HG03064 (cell line): ENCODE results near the gene KLK6.

Experiments used
- ATAC-seq: cut with Tn5 transposase; IDR thresholded peaks from one replicate; pipeline ENCODE4 v1.9.1; 2021; ENCODE audit warnings: low read depth; ENCODE audit not compliant: unreplicated experiment

Gene KLK6

DNA sequence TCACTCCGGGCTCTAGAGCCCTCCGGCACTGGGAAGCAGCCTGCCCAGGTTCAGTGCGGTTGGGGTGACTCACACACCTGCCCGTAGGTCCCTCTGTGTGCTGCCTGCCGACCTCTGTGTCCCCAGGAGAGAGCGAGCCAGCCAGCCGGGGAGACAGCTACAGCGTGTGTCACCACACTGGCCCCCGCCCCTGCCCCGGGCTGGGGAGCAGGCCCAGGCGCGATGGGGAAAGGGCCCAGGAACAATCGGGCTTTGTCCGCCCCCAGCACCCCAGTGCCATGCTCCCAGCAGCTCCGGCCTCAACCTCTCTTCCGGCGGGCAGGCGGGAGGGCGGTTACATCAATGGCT, at the start of gene KLK6:
Gene KLK6 (minus strand): TSS at position 179 of the 348 bp plus-strand sequence. CDS start 1,487 bp downstream, outside the sequence.
- no peak for ATAC-seq

DNA sequence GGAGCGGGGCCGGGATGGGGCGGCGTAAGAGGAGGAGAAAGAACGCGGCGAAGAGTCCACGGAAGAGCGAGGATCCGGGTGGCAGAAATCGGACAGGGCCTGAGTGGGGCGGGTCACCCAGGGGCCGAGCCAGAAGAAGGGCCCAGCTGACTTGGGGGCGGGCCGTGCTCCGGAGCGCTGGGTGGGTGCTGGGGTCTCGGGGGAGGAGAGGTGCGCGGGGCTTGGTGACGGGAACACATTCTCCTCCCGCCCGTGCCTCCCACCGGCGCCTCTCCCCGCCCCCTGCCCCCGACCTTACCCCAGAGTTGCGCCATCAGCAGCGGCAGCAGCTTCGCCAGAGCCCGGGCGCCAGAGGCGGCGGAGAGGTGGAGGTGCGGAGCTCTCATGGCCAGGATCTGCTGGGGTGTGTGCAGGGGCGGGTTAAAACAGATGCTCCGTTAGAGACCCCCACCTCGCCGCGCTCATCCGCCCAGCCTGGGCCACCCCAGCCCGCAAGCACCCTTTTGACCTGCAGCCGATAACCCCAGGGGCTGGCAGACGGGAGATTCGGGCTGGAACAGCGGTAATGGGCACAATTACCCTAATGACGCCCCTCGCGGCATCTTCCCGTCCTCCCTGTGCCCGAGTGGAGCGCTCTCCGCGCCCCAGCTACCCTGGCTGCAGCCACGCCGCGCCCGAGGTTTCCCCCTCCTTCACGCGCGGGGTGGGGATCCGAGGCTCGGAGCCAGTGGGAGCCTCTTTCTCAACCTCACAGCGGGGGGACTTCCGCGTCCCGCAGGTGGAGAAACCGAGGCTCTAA, 49.6 kb upstream of the KLK6 start:
- no peak for ATAC-seq

DNA sequence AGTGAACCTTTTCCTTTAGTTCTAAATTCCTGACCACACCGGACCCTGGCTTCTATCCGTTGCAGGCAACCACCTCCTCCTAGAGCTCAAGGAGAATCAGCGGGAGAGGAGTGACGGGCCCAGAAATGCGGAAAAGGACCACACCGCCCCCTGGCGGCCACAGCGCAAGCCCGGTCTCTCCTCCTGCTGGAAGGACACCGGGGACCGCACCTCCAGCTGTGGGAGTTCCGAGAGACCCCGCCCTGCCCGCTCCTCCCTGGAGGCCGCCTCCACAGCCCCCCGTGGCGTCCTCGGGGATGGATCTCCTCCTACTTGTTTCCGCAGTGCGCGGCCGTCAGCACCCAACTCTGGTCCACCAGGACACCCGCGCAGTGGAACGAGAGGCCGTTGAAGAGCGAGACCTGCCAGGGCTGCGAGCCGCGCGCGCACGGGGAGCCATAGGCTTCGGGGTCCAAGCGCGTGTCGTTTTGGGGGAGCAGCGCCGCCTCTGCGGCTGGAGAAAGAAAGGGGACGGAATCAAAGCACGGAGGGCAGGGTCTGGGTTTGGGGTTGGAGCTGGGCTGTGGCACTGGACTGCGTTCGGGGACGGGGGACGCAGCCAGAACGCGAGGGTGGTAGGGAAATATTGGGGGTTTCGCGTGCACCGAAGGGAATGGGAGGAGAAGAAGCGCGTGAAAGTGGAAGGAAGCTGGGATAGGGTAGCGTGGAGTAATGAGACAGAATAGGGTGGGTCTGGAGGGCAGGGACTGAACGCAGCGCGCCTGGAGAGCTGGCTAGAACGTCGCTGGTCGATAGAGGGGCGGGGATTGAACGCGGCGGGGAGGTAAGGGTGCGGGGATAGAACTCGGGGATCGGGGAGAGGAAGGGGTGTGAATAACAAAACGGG, 47.6 kb upstream of the KLK6 start:
- no peak for ATAC-seq

DNA sequence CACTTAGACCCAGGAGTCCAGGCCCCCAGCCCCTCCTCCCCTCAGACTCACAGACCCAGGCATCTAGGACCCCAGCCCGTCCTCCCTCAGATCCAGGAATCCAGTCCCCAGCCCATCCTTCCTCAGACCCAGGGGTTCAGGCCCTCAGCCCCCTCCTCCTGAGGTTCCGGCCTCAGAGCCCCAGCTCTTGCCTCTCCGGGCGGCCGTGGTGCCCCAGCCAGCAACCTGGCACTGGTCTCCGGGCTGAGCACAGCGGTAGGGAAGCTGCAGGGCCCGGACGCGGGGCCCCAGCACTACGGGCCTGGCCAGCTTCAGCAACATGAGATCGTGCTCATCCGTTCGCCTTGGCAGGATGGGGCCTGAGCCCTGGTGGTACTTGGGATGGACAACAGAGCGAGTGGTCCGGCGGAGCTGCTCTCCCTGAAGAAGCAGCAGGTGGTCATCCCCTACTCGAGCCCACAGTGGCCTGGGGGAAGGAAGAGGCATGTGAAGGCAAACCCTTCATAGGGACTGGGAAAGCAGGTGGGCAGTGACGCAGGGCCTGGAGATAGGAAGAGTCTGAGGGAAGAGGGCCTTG, 46.4 kb upstream of the KLK6 start:
- ATAC-seq, result no peak

DNA sequence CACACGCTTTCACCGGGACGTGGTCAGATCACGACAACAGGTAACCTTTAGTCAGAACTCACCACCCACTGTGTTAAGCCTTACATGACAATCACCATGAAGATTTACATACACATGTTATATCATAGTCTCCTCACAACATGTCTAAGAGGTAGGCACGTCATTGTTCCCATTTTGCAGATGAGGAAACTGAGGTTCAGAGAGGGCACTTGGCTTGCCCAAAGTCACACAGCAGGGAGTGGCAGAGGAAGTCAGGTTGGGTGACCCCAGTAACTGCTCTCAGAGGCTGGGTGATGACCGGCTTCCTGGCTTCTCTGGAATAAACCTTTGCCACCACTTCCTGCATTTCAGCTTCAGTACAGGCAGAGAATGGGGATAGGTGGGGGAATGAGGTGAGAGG, 44.9 kb upstream of the KLK6 start:
- no peak for ATAC-seq

DNA sequence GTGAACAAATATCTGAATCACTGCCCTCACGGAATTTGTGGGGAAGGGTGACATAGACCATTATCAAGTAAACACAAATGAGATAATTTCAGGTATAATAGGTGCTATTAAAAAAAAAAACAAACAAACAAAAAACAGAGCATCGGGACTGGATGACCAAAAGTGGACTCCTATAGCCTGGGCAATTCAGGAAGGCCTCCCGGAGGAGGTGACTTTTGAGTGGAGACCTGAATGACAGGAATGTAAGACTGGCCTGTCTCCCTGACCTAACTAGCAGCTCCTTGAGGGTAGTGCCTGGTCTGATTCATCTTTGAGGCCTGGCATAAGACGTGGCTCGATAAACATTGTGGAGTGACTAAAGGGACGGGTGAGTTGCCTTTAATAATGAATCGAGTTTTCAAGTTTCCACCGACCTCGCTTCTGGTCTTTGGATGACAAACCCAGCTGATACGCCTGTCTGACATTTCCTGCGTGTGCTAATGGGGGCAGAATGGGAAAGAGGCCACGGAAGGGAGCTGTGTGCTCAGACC, 43.3 kb upstream of the KLK6 start:
- no peak for ATAC-seq

DNA sequence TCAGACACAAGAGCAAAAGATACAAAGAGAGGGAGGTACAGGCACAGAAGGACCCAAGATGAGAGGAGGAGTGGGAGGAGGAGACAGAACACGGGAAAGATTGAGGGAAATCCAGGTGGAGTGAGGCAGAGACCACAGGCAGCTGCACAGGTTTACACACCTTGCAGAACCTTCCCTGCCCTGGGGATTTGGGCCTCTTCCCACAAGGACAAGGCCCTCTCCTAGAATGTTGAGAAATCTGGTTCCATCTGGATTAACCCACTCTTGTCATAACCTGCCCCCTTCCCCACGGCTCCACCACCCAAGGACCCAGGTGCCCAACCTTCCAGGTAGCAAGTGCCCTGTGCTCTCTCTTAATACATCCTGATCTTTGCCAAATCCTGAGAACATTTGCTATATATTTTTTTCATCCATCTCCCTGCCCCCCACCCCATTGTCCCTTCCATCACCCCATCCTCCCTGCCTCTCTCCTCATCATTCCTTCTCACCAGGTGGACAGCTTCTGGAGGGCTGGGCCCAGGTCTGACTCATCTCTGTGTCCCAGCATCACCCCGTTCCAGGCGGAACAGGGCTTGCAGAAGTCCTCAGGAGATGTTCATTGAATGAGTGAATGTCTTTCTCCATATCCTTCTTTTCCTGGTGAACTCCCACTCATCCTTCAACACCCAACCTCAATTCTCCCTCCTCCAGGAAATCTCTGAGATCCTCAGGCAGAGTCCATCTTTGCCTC, 40.8 kb upstream of the KLK6 start:
- no peak for ATAC-seq

DNA sequence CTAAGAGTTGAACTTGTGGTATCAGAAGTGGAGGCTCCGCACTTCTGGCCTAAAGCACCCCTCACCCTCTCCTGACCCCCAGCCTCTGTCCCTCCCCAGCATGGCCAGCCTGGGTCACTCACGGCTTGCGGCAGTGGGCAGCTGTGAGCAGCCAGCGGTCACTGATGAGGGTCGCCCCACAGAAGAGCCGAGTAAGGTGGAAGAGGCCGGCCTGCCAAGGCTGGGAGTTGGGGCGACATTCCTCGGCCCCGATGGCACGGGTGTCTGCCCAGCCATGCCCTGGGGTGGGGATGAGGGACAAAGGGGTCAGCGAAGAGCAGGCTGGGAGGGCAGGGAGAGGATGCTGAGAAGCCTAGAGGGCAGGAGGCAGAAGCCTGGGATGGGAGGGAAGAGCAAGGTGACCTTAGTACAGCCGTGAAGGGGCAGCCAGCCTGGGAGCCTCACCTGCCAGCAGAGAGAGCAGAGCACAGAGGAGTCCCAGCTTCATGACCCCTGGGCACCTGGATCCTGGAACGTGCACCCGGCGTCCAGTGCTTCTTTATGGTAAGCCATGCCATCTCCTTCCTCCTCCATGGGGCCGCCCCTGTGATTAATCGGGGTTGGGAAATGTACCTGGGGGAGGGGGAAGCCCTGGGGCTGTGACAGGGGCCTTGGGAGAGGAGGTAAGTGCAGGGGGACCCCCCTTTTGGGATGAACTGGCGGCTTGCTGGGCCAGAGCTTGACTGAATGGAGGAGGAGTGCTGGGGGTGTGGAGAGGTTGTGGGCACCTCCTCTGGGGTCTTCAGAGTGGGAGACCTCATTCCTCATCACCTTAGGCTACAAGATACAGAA, 39.9 kb upstream of the KLK6 start:
- ATAC-seq, result no peak

DNA sequence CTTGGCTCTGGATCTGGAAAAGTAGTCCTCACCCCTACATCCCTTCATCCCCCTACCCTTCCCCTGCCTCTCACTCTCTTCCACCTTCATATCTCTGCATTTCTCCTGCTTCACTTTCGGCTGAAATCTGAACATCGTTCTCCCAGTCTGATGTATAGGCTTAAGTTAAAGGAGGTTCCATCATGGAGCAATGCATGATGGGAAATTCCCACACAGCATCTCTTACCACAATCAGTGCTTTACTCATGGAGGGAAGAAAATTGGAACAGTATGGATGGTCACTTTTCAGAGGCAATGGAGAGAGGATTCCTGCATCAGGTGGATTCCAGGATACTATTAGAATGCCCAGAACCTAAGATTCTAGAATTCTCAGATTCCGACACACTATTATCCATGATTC, 38.1 kb upstream of the KLK6 start:
- ATAC-seq, result no peak

DNA sequence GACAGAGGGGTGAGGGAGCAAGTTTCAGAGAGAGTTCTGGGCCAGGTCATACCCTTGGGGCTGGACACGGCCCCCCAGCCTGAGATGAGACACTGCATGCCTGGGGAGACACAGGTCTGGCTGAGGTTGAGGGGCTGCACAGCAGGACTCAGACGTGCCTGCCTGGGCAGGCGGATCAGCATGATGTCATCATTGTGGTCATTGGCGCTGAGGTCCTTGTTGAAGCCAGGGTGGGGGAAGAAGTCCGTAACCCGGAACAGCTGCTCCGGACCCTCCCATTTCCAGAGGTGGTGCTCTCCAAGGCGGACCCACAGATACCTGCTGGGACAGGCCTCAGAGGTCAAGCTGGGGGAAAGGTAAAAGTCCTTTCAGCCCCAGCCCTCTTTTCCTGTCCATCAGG, 37.0 kb upstream of the KLK6 start:
- no peak for ATAC-seq

DNA sequence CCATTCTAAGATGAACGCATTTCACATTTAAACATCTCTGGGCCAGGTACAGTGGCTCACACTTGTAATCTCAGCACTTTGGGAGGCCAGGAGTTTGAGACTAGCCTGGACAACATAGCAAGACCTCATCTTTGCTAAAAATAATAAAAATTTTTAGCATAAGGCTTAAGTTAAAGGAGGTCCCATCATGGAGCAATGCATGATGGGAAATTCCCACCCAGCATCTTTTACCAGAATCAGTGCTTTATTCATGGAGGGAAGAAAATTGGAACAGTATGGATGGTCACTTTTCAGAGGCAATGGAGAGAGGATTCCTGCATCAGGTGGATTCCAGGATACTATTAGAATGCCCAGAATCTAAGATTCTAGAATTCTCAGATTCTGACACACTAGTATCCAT, 35.9 kb upstream of the KLK6 start:
- no peak for ATAC-seq

DNA sequence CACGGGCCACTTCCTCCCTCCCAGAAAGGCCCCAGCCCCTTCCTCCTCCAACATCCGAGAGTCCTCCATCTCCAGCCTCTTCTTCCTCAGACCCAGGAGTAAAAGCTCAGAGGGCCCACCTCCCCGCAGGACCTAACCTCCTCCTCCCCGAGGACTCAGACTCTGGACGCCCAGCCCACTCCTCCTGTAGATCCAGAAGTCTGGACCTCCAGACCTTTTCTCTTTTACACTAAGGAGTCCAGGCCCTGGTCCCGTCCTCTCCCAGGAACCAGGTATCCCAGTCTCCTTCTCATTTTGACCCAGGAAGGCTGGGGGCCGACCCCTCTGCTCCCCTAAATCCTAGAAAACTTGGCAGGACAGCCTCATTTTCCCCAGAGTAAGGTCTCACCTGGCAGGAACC, 33.9 kb upstream of the KLK6 start:
- no peak for ATAC-seq

DNA sequence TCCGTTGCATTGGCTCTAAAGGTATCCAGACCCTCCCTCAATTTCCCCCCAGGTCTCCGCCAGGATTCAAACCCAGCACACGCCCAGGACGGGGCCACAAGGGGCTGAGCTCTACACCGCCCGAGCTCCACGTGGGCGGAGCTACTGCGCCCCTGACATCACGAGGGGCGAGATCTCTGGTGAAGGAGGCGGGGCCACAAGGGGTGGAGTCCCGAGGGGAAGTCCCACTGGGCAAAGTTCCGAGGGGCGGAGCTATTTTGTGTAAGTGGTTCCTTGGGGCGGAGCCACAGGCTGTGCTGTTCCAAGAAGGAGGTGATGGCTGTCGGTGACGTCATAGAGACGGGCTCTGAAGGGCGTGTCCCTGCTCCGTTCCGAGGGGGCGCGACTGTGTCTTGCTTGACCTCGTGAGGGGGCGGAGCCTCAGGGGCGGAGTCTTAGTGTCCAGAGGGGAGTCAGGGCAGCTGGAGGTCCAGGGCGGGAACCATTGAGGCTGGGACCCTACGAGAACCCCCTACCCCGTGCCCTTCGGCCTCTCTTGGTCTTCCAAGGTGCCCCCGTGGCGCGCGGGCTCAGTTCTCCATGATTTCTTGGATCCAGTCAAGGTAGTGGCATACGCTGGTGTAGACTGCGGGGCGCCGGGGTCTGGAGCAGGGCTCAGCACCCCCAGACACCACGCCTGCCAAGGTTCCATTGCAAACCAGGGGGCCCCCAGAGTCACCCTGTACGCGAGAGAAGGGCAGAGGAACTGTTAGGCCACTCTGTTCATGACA, 33.3 kb upstream of the KLK6 start:
- ATAC-seq, result no peak

DNA sequence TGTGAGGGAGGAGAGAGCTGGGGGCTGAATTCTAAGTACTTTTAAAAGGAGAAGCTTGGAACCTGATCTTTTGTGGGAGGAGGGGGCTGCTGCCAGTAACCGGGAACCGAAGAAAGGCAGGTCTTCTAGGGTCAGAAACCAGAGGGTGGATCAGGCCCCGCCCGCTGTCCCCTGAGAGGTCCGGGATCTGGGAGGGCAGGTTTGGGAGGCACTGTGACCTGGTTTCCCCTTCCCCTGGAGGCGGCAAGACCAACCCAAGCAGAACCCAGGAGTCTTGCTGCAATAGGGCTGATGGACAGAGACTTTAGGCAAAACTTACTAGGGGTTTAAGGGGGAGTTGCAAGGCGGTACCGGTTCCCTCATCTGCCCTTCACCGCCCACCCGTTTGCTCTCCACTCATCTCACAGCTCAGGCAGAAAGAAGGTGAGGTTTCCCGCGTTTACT, 32.7 kb upstream of the KLK6 start:
- no peak for ATAC-seq

DNA sequence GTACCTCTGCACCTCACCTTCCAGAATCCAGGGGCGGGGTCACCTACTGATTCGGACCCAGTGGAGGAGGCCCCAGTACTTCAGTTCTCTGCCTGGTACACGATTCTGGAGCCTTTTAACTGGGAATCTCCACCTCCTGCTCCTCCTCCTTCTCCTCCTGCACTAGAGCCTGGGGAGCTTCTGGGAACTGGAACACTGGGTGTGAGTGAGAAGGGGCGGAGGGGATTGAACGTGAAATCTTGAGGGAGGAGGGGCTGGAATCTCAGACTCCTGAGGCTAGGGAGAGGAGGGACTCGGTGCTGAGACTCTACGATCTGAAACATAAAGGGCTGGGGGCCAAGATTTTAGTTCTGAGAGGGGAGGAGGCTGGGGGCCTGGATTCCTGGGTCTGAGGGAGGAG, 32.1 kb upstream of the KLK6 start, which contains the start of gene KLK8:
Gene KLK8 (minus strand): TSS at position 90 of the 400 bp plus-strand sequence. CDS start 437 bp downstream, outside the sequence.
- ATAC-seq, result no peak

DNA sequence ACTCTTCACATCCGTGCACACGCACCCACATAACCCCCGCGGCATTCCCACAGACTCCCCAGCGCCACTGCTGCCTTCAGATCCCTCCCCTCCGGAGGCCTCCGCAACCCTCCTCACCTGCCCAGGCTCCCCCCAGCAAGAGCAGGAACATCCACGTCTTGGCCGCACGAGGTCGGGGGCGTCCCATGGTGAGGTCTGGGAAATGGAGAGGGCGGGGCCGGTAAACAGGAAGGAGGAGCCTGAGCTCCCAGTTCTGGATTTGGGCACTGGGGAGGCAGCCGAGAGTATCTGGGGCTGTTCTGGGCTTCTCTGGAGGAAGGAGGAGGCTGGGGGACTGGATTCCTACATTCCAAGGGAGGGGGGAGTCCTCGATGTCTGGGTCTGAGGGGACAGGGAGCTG, 31.6 kb upstream of the KLK6 start:
- no peak for ATAC-seq

DNA sequence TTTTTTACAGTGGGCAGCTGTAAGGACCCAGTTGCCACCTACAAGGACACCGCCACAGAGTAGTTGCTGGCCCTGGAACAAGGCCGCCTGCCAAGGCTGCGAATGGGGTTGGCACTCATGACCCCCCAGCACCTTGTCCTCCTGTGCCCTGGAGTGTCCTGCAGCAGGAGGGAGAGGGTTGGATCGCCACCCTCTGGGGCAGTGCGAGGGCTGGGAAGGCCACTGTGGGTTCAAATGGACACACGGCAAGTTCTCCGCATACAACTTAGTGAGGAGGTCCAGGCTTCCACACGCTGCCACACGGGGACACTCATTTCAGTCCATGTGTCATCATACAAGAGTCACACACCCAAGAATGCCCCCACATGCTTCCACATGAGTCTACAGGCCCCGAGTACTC, 31.0 kb upstream of the KLK6 start:
- ATAC-seq, result no peak

DNA sequence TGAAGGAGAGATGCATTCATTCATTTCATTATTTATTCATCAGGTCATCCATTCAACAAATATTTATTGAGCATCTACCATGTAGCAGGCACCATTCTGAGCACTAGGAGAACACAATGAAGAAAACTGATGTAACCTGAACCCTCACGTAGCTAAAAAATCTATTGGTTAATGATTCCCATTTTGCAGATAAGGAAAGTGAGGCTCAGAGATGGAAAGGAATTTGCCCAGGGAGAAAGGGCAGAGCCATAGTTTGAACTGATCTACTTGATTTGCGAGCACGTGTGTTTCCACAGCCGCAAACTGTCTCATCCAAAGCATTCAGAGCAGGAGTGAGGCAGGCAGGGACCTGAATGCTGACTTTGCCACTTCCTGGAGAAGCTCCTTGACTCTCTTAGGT, 29.3 kb upstream of the KLK6 start:
- no peak for ATAC-seq

DNA sequence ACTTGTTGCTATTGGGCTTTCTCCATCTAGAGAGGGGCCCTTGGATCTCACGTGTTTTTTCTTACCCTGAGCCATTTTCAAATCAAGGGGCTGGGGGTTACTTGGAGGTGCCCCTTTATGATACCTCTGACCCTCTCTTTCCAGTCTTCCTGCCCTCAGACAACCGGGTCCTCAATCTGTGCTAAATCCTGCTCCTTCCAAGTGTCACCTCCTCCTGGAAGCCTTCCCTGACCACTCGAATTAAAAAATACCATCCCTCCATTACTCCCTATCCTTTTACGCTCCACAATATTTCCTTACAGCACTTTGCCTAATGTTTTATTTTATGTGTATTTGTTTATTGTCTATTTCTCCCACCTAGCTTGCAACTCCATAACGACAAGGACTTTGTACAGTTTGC, 28.7 kb upstream of the KLK6 start:
- no peak for ATAC-seq
